HG03060 (cell line): ENCODE results near the gene NCKAP5L.
"Not testable (repeated sequence)": the region's sequence is repeated elsewhere in the genome, so short reads cannot be mapped to it uniquely, and the experiment has no call there.

Source experiments
- ATAC-seq: cut with Tn5 transposase; IDR thresholded peaks from one replicate; pipeline ENCODE4 v1.9.1; 2021; ENCODE audit warnings: low read depth, moderate number of reproducible peaks; ENCODE audit not compliant: unreplicated experiment

Gene NCKAP5L

DNA sequence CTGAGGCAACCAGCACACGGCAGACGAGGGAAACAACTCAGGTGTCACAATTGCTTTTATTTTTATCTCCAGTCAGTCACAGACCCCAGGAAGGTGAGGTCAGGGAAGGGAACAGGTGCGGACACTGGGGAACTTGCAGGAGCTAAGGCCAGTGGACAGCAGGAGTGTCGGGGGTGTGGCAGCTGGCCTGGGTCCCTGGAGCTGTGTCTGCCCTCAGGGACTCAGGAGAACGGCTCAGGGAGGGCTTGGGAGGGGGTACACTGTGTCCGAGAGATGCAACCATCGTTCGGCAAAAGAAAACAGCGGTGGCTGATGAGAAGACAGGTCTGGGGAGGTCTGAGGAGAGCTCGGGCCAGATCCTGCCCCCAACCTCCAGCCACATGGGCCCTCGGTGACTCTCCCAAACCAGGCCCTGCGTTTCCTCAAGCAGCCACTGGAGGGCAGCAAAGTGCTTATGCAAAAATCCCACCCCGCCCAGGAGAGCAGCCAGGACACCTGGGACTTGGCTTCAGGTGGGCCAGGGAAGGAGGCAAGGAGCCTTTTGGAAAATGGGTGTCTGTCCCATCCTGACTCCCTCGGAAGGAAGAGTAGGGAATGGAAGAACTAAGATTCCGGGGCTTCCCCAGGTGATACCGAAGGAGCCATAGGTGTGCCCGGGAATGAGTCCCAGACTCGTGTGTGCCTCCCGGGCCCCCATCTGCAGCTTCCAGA, 38.8 kb upstream of the NCKAP5L start:
- ATAC-seq = no peak

DNA sequence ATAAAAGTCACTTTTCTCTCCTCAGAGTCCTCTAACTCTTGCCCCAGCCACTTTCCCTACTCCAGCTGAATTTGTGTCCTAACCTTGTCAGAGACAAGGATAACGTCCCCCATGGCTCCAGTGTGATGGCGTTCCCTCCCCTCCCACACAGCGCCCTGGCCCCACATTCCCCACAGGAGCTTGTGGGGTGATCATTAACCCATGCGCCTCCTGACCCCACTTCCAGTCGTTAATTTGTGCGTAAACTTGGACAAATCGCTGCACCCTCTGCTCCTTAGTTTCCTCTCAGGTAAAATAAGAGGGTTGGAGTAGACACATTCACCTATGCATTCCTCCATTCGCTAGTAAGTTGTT, 37.5 kb upstream of the NCKAP5L start:
- no peak for ATAC-seq

DNA sequence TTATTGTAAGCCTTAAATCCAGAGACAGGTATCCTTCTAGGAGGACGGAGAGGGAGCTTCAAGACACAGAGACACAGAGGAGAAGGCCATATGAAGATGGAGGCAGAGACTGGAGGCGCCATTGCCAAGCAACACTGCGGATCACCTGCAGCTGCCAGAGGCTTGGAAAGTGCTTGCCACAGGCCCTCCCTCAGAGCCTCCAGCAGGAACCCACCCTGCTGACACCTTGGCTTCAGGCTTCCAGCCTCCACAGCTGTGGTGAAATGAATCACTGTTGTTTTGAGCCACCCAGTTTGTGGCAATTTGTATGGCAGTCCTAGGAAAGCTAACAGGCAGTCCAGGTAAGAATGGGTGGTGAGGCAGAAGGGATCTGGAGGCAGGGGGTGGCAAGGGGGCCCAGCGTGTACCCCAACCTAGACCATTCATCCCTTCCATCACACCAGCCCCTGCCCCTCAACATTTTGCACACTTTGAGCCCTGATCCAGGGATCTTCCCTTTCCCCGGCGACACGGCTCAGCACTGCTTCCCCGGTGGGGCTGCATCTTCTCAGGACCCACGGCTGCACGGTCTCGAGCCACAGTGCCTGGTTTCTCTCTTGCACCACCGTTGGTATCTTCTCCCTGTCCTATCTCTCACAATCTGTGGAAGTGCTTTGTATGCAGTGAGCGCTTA, 37.0 kb upstream of the NCKAP5L start:
- ATAC-seq = no peak

DNA sequence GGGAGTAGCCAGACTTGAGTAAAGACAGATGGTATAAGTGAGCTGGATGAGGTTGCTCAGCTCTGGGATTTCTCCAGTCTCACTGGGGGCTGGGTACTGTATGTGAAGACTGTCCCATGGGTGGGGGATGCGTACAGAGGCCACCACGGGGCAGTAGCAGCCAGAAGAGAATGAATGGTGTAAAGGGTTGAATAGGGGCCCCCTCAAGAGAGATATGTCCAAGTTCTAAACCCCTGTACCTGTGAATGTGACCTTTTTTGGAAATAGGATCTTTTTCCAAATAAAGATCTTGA, 36.5 kb upstream of the NCKAP5L start:
- ATAC-seq = no peak

- no peak for ATAC-seq
Observed at GRCh38 chr12:49863946-49864797, 36.0 kb upstream of the NCKAP5L start.

GRCh38 chr12:49860921-49861320, 32.7 kb upstream of the NCKAP5L start:
- not testable (repeated sequence) for ATAC-seq

- not testable (repeated sequence) for ATAC-seq
Observed at GRCh38 chr12:49855890-49856289, 27.7 kb upstream of the NCKAP5L start.

- ATAC-seq = no peak
Observed at GRCh38 chr12:49854976-49855375, 26.8 kb upstream of the NCKAP5L start.

- ATAC-seq = no peak
Observed at GRCh38 chr12:49853671-49854070, 25.5 kb upstream of the NCKAP5L start.

DNA sequence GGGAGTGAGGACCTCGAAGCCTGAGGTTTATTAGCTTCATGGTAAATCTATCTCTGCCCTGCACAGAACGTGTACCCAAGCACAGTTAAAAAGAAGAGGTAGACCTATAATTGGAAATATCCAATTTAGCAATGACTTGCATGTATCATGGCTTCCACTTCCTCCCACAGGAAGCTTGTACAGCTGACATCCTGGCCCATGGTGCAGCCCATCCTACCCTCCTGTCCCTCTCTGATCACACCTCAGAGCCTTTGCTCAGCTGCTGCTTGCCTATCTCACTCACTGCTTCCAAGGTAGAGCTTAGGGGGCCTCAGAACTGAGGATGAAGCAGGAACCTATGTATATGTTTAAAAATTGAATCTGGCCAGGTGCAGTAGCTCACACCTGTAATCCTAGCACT, 18.9 kb upstream of the NCKAP5L start:
- no peak for ATAC-seq

DNA sequence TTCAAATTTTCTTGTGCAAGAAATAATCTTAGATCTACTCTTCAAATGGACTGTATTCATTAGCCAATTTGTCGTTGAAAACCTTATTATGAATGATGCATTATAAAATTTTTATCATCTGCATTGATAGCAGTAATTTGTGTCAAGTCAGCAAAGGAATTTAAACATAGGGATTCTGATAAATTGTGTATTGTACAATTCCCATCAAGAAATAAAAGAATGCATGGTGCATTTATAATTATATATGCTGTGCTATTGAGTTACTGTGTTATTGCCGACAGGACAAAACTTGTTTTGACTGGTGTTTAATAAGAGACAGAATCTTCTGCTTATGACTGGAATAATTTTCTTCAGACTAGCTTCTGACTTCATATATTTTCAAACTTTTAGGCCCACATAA, 17.8 kb upstream of the NCKAP5L start:
- ATAC-seq = no peak

- ATAC-seq = no peak
Observed at GRCh38 chr12:49843876-49844437, 15.7 kb upstream of the NCKAP5L start.

GRCh38 chr12:49843411-49843810, 15.2 kb upstream of the NCKAP5L start:
- ATAC-seq = no peak

- ATAC-seq = peak; percentile 54
Observed at GRCh38 chr12:49842519-49843352, 14.5 kb upstream of the NCKAP5L start, which contains the start of gene BCDIN3D. Gene BCDIN3D (minus strand): TSS chr12:49843106. CDS start chr12:49843087, 19 bp downstream.

DNA sequence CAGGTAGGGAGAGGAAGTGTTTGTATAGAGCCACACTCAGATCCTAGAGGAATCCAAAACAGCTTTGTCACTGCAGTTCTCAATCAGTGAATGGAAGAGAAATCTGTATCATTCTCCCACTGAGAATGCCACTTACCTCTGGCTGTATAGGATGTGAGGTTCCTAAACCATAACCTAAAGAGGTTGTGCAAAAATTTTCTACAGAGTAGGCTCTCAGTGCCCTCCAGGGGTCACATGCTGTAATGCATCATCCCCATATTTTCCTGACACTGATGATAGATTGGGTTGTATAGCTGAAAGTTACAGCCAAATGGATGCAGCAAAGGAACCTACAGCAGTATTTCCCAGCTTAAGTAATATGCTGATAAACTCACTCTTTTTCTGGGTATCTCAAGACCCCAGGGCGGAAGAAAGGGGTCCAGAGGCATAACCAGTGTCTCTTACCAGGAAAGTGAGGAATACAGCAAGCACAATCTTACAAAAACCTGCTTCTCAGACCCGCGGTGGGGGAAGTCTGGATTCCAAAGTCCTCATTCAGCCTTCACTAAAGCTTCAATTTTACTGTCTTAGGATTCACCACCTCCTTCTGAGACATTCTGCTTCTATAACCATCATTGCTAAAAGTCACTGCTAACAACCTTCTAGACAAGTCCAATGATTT, 10.9 kb upstream of the NCKAP5L start:
- ATAC-seq = no peak

DNA sequence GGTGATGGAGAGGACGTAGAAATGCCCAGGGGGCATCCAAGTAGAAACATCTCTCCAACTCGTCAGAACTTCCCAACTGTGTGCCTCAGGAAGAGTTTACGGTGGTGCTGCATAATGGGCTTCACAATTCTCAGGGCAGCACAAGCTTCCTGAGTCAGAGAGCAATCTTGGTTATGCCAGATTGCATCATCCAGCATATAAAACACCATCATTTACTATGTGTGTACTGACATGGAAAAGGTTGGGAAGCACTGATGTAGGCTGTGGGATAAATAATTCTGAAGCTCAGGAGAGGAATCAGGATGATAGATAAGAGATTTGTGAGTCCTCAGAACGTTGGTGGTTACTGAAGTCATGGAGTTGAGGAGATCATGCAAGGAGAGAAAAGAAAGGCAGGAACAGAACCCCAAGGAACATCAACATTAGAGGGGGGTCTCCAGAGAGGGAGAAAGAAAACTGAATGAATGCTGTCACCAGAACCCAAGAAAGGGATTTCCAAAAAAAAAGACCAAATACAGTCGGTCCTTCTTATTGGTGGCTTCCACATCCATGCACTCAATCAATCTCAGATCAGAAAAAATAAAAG, 4.7 kb upstream of the NCKAP5L start:
- ATAC-seq = no peak

DNA sequence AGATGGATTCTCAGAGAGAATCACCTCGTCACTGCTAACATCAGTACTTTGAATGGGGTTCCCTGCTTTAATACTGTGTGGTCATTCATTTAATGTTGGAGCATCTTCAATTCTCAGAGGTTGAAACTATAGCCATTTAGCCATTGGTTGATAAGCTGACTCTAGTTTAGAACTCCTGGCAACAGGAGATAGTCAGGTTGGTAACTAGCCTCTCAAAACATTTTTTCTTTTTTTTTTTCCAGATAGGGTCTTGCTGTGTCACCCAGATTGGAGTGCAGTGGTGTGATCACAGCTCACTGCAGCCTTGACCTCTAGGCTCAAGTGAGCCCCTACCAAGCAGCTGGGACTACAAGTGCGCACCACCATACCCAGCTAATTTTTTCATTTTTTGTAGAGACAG, 3.5 kb upstream of the NCKAP5L start:
- ATAC-seq = no peak

DNA sequence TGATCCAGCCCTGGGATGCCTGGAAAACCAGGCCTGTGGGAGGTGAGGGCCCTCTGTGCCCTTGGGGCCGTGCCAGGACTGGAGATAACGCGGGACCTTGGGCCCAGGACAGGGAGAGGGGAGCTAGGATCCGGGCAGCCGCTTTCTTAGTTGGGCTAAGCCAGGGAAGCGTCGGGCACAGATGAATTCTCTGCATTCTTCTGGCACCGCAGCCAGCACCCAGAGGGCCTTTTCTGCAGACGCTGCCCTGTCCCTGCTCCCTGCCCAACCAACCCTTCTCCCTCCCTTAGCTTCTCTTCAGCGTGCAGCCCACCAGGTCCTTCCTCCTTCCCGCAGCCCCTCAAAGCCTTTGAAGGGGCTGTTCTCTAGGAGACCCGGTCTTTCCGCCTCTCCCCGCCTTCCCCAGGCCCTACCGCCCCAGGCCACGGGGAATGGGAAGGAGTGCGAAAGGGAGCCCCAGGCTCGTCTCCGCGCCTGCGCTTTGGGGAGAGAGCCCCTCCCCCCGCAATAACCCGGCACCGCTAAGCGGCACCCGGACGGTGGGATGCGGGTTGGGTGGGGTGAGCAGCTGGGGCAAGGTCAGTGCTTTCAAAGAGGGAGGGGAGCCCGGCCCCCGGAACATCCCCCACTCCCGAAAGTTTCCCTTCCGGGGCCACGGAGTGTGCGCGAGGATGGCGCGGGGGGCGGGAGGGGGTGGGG, 663 bp downstream of the NCKAP5L start:
- no peak for ATAC-seq

DNA sequence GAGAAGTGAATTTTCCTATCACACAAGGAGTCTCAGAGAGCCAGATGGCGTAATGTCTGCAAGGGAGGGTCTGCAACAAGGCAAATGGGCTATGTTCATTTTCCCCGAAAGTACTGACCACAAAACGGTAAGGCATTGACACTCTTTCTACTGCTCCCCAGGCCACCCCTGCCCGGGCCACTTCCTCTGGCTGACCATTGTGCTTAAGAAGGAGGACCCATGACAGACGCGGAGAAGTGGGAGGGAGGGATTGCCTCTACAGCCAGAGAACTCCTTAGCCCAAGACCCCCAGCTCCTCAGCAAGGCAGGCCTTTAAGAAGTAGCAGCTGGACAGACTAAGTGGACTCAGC, 1.2 kb downstream of the NCKAP5L start:
- no peak for ATAC-seq
